PC-3 (cell line): ENCODE data around the gene CARD19.

ENCODE experiments used
- EZH2 ChIP-seq: fragments of 300-600 bp; sonication (generic); IDR thresholded peaks from one replicate; pipeline ENCODE4 v1.6.1; 2017; ENCODE audit warnings: antibody characterized with exemption, mild to moderate bottlenecking, low read length; ENCODE audit not compliant: unreplicated experiment
- EZH2phosphoT487 ChIP-seq: fragments of 300-600 bp; sonication (generic); IDR thresholded peaks from 2 replicates; pipeline ENCODE4 v1.6.1; 2018; ENCODE audit warnings: mild to moderate bottlenecking, antibody characterized with exemption, low read length, borderline replicate concordance
- TF ChIP-seq, protein P1 (sequence below): fragments of 300-600 bp; sonication (generic); conservative IDR thresholded peaks from 2 replicates; pipeline ENCODE4 v1.5.1; 2017; ENCODE audit warnings: antibody characterized with exemption, low read depth, mild to moderate bottlenecking, low read length

GRCh38 chr9:93089481-93089991 lies 6.5 kb upstream of the CARD19 start:
- TF ChIP-seq, protein P1, sequence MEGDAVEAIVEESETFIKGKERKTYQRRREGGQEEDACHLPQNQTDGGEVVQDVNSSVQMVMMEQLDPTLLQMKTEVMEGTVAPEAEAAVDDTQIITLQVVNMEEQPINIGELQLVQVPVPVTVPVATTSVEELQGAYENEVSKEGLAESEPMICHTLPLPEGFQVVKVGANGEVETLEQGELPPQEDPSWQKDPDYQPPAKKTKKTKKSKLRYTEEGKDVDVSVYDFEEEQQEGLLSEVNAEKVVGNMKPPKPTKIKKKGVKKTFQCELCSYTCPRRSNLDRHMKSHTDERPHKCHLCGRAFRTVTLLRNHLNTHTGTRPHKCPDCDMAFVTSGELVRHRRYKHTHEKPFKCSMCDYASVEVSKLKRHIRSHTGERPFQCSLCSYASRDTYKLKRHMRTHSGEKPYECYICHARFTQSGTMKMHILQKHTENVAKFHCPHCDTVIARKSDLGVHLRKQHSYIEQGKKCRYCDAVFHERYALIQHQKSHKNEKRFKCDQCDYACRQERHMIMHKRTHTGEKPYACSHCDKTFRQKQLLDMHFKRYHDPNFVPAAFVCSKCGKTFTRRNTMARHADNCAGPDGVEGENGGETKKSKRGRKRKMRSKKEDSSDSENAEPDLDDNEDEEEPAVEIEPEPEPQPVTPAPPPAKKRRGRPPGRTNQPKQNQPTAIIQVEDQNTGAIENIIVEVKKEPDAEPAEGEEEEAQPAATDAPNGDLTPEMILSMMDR = no peak
- no peak for TF ChIP-seq EZH2
- no peak for TF ChIP-seq EZH2phosphoT487
